Measurements from ENCODE around the gene WWC2. TPM values are rescaled to one million over a fixed set of nuclear protein-coding genes. Genes with fewer than 3 reads are reported as not detected.

The WWC2 gene
- total RNA-seq, 1 donor from 2014 or later, result 142 TPM

DNA sequence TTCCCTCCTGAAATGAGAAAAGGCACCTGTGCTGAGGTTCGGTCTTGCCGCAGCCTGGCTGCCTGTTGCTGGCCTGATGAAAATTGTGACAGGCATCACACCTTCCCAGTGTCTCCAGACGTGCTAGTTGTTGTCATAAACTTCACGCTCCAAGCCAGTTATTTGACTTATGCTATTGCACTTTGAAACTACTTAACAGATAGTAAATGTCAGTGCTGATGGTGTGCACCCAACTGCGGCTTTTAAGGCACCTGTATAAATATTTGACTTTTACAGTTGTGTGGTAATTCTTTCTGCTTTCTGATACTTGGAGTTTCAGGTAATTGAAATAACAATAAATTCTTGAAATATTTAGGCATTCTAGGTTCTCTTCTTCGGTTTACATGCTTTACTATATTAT is 1.8 kb downstream of the WWC2 start:
- H3K9me3 ChIP-seq, result no peaks in the 10 kb centered on the region
- ATAC-seq (no peak), DNase-seq (no peak)
- TF ChIP-seq, protein P1, sequence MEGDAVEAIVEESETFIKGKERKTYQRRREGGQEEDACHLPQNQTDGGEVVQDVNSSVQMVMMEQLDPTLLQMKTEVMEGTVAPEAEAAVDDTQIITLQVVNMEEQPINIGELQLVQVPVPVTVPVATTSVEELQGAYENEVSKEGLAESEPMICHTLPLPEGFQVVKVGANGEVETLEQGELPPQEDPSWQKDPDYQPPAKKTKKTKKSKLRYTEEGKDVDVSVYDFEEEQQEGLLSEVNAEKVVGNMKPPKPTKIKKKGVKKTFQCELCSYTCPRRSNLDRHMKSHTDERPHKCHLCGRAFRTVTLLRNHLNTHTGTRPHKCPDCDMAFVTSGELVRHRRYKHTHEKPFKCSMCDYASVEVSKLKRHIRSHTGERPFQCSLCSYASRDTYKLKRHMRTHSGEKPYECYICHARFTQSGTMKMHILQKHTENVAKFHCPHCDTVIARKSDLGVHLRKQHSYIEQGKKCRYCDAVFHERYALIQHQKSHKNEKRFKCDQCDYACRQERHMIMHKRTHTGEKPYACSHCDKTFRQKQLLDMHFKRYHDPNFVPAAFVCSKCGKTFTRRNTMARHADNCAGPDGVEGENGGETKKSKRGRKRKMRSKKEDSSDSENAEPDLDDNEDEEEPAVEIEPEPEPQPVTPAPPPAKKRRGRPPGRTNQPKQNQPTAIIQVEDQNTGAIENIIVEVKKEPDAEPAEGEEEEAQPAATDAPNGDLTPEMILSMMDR (IDR thresholded peaks at IDR 0.05), result no peak
- peak overlapping the region; percentile 27 for H3K27ac ChIP-seq
- no peaks in the 10 kb centered on the region for H3K27me3 ChIP-seq
- peak overlapping the region; percentile 82 for H3K4me3 ChIP-seq
- intact Hi-C loops (cut with DNase I), result no loop called here
- no peaks in the 10 kb centered on the region for H3K36me3 ChIP-seq
- H3K4me1 ChIP-seq, result peaks cover 4% of the 10 kb centered on the region

DNA sequence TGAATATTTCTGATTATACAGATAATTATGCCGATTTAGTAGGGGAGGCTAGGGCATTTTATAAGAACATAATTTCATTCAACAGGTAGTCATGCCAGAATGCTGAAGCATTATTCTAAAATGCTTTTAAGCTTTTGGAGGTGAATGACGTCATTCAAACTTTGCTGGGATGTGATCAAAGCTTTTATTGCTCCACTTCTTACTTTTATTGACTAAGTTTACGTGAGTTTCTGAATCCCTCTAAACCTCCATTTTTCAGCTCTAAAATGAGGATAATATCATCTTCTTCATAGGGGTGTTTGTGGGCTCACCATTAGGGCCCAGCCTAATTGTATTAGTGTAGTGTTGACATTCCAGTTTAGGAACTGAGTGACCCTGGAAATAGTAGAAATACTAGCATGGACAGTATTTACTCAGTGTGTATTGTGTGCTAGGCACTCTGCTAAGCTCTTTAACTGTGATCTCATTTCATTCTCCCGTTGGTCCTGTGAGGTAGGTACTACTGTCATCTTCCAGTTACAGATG is 3.0 kb downstream of the WWC2 start:
- Histone ChIP-seq H3K4me3 (no peak overlapping the region), H3K9me3 (no peaks in the 10 kb centered on the region), H3K36me3 (no peaks in the 10 kb centered on the region), H3K4me1 (peaks cover 4% of the 10 kb centered on the region), H3K27me3 (no peaks in the 10 kb centered on the region), H3K27ac (no peak overlapping the region)
- TF ChIP-seq, protein P1 (IDR thresholded peaks at IDR 0.05), result no peak
- intact Hi-C loops (cut with DNase I), result no loop called here
- ATAC-seq (no peak), DNase-seq (no peak)

DNA sequence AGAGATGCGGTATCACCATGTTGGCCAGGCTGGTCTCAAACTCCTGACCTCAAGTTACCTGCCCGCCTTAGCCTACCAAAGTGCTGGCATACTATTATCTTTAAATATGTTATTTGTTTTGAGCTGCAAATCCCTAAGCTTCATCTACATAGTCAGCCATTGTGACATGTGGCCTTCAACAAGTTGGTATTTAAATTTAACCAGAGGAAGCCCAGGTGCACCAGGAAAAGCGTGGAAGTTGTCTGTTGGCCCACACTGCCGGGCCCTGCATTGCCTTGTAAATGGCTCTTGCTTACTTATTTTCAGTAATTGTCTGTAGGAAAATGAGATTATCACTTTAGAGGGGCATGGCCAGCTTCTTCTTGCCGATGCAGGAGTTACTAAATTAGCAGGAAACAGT is 6.0 kb downstream of the WWC2 start:
- no peak overlapping the region for H3K27ac ChIP-seq
- no peak overlapping the region for H3K4me3 ChIP-seq
- H3K36me3 ChIP-seq, result no peaks in the 10 kb centered on the region
- no peaks in the 10 kb centered on the region for H3K9me3 ChIP-seq
- intact Hi-C loops (cut with DNase I), result no loop called here
- peaks cover 4% of the 10 kb centered on the region for H3K4me1 ChIP-seq
- no peaks in the 10 kb centered on the region for H3K27me3 ChIP-seq
- no peak for ATAC-seq
- no peak for DNase-seq
- TF ChIP-seq, protein P1 (IDR thresholded peaks at IDR 0.05), result no peak

DNA sequence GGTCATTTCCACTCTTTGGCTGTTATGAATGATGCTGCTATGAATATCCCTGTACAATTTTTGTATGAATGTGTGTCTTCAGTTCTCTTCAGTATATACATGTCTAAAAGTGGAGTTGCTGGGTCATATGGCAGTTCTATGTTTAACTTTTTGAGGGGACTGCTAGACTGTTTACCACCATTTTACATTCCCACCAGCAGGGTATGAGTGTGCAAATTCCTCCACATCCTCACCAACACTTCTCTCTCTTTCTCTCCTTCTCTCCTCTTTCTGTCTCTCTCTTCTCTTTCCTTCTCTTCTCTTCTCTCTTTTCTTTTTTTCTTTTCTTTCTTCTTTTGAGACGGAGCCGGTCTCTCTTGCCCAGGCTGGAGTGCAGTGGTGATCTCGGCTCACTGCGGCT is 7.8 kb downstream of the WWC2 start:
- ATAC-seq, result no peak
- Histone ChIP-seq H3K4me1 (peaks cover 6% of the 10 kb centered on the region), H3K9me3 (no peaks in the 10 kb centered on the region), H3K36me3 (no peaks in the 10 kb centered on the region), H3K4me3 (no peak overlapping the region), H3K27me3 (no peaks in the 10 kb centered on the region), H3K27ac (no peak overlapping the region)
- intact Hi-C loops (cut with DNase I), result no loop called here
- DNase-seq, result no peak
- TF ChIP-seq, protein P1 (IDR thresholded peaks at IDR 0.05), result no peak

DNA sequence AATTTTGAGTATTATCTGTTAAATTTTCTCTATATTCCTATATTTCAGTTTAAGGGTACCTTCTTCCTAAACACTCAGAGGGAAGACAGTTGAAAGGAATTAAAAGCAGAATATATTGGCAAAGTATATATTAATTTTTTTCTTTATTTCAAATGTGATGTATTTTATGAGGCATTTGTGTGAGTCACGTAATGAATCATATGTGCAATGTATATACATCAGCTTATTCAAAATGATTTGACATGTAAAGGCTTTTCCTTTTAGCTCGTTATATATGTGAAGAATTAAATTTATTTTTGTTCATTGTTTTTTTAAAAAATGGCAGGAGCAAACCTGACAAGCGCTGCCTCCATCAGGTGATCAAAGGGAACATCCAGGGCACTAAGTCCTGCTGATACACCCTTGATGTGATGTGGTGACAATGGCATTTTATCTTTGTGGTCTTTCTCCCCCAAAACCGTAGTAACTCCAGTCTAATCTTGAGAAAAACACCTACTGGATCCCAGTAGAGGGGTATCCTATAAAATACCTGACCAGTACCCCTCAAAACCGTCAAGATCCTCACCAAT is 8.9 kb downstream of the WWC2 start:
- Histone ChIP-seq H3K4me1 (peaks cover 6% of the 10 kb centered on the region), H3K4me3 (no peak overlapping the region), H3K27me3 (no peaks in the 10 kb centered on the region), H3K27ac (no peak overlapping the region), H3K36me3 (no peaks in the 10 kb centered on the region), H3K9me3 (no peaks in the 10 kb centered on the region)
- intact Hi-C loops (cut with DNase I), result no loop called here
- TF ChIP-seq, protein P1 (IDR thresholded peaks at IDR 0.05), result no peak
- no peak for DNase-seq
- ATAC-seq, result no peak

DNA sequence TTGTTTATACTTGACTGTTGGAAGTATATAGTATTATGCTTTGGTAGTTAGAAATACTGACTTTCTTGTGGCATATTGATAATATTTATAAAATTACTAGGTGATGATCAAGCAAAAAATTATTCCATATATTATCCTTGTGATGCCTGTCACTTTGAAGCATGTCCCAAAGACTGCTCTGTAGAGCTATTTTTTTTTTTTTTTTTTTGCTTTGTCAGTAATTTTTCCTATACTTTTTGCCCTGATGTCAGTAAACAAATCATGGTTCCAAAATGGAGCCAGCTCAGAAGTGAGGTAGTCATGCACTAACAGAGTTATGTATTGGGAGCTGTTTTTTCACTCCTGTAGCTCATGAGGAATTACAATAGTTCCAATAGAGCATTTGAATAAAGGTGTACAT is 11.2 kb downstream of the WWC2 start:
- ATAC-seq (no peak), DNase-seq (no peak)
- intact Hi-C loops (cut with DNase I), result no loop called here
- H3K4me1 ChIP-seq, result peaks cover 2% of the 10 kb centered on the region
- TF ChIP-seq, protein P1 (IDR thresholded peaks at IDR 0.05), result no peak
- H3K36me3 ChIP-seq, result no peaks in the 10 kb centered on the region
- H3K27me3 ChIP-seq, result no peaks in the 10 kb centered on the region
- no peak overlapping the region for H3K27ac ChIP-seq
- no peaks in the 10 kb centered on the region for H3K9me3 ChIP-seq
- H3K4me3 ChIP-seq, result no peak overlapping the region
